ENCODE data around the gene RNF125.

The RNF125 gene

DNA sequence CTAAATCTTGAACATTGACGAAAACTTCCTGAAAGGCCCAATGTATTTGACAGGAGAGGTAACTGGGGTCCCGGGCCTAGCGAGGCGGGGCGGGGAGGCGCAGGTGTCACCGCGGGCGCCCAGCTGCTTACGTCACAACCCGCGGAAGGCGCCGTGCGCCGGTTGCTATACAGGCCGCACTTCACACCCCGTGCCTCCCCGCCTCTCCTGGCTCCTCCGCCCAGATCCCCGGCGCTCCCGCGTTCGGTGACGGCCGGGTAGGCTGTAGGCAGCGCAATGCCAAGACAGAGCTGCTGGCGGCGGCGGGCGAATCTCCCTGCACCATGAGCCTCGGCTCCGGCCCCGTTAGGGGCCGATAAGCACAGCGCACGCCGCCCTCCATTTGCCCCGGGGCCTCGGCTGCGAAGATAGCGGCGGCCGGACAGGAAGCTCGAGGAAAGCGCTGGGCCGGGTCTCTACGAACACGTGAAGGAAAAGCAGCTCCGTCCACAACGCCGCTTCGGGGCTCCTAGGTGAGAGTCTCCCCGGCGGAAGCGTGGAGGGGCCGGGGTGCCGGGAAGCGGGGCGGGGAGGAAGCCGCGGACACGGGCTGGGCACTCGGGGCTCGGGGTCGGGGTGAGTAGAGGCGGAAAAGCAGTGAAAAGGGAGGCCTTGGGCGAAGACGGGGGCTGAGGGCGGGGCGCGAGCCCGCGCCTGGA, 73.2 kb downstream of the RNF125 start, which contains the start of gene RNF138:
TSS of gene RNF138 (plus strand) at position 151 of the 698 bp plus-strand sequence. CDS start 903 bp downstream, outside the sequence.
- DNase-seq: peak; percentile 68 to 88

DNA sequence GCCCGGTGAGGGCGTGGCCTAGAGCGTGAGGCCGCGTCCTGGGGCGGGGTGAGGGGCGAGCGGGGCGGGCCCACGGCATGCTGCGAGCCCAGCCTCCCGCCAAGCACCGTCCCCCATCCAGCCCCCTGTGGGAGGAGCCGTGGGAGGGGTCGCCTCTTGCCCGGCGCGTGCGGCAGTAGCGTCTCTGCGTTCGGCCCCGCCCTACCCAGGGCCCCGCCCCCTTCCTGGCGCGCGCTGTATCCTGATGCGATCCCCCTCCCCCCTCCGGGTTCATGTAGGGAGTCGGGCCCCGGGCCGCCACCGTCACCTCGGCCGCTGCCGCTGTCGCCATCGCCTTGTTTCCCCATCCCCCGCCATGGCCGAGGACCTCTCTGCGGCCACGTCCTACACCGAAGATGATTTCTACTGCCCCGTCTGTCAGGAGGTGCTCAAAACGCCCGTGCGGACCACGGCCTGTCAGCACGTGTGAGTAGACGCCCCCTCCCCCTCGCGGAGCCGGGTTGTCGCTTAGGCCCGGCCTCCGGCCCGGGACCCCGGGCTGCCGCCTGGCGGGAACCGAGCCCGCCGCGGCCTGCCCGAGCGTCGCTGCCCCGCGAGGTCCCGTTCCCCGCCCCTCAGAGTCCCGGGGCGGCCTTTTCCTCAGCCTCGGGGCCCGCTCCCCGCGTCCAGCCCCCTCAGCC, 73.9 kb downstream of the RNF125 start:
- peak; percentile 94 to 95 for DNase-seq

DNA sequence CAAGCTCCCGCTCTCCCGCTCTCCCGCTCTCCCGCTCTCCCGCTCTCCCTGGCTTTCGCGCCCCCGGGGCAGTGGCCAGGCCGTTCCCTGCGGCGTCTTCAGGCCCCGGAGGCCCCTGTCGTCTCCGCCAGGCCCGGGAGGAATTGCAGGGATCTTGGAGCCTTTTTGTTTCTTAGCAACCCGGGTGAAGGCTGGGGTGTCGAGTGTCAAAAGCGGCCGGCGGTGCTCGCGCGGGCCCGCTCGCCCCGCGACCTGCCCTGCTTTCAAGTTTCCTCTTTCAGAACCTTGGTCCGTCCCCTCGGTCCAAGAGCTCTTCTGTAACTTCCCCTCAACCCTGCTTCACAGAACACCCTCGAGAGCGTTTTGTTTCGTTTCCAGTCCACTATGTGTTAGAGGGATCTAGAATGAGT, 74.5 kb downstream of the RNF125 start:
- peak; percentile 50 to 57 for DNase-seq

DNA sequence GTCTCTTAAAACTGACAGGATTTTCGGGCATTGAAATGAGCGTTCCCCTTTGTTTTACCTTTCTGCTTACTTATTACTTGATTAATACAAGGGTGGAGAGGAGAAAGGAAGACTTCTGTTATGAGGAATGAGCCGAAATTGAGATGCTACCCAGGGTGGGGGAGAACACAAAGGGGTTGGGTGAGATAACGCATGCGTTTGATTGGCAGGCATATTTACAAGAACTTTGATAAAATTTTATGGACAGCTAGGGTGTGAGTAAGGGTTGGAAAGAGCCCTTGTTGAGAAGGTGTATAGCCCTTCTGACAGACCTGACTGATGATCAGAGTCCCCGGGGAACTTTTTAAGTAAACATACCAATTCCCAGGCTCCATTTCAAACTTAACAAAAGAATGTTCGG, 74.9 kb downstream of the RNF125 start:
- no peak for DNase-seq

DNA sequence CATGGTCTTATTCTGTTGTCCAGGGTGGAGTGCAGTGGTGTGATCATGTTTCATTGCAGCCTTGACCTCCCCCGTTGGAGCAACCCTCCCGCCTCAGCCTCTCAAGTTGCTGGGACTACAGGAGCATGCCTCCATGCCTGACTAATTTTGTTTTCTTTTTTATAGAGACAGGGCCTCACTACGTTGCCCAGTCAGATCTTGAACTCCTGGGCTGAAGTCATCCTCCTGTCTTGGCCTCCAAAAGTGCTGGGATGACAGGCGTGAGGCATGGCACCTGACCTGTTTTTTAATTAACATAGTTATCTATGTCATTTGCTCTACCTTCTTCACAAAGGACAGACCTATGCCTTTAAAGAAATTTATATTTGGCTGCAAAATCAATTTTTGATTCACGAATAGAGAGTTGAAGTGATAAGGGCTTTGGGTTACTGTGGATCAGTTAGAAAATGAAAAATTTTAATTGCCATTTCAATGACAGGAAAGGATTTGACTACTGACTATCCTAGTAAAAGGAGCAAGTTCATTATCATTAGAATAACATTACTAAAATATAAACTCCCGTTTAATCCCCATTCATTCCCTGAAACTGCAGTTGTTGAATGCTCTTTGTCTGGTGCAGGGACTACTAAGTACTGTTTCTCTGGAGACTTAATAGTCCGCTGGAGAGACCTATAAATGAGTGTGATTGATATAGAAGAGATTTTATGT, 76.7 kb downstream of the RNF125 start:
- DNase-seq: no peak

DNA sequence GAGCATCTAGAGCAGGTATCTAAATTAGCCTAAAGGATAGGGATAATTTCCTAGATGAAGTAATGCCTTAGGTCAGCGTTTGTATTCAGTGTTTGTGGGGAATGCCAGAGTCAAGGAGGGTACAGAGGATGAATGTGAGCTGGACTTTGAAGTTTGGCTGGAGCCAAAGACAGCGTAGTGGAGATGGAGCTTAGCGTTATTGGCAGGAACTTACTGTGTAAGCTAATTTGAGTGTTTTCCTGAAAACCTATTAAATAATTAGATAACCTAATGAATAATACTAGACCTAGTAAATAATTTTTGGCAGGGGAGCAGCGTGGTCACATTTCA, 77.2 kb downstream of the RNF125 start:
- DNase-seq: no peak

DNA sequence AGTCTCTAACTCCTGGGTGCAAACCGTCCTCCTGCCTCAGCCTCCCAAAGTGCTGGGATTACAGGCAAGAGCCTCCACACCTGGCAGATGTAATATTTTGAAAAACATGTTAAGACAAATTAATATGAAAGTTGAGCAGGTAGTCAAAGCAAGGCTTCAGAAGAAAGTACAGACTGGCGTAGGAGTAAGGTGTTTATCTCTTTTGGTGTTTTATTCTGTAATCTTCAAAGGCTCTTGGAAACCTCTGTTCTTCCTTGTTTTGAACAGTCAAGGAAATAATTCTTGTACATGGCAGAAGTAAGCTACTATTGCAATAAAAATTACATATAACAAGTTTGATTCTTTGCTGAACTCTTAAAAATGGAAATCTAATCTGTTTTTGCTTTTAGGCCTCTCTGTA, 78.3 kb downstream of the RNF125 start:
- DNase-seq: no peak

DNA sequence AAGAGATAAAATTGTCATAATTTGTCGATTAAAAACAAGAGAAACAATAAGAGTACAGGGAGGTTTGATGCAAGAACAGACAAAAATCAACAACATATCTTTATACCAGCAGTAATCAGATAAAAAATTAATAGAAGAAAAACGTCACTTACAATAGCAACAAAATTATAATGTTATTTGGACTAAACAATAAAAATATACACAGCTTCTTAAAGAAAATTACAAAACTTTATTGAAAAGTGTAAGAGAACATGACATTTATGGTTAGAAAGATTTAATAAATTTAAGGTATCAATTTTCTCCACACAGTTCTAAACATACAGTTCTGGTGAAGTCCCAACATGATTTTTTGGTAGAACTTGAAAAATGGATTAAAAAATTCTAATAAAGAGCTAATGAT, 85.9 kb downstream of the RNF125 start:
- DNase-seq: no peak

DNA sequence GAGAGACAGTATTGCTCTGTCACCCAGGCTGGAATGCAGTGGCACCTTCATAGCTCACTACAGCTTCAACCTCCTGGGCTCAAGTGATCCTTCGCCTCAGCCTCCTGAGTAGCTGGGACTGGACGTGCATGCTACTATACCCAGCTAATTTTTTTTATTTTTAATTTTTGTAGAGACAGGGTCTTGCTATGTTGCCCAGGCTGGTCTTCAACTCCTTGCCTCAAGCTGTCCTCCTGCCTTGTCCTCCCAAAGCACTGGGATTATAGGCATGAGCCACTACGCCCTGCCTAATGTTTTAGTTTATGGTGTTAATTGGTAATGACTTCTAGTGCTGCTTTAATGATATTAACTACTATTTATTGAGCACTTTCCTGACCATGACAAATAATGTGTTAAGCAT, 91.4 kb downstream of the RNF125 start:
- DNase-seq: no peak

DNA sequence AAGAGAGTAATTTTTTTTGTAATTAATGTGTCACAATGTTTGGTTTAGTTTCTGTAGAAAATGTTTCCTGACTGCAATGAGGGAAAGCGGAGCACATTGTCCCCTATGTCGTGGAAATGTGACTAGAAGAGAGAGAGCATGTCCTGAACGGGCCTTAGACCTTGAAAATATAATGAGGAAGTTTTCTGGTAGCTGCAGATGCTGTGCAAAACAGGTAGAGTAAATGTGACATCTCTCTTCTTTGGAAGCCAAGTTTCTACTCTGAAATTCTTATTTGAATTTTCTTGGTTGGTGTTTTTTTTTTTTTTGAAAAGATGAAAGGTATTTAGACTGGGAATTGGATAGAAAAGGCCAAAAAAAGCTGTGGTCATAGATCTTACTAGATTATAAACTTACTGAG, 93.1 kb downstream of the RNF125 start:
- no peak for DNase-seq

DNA sequence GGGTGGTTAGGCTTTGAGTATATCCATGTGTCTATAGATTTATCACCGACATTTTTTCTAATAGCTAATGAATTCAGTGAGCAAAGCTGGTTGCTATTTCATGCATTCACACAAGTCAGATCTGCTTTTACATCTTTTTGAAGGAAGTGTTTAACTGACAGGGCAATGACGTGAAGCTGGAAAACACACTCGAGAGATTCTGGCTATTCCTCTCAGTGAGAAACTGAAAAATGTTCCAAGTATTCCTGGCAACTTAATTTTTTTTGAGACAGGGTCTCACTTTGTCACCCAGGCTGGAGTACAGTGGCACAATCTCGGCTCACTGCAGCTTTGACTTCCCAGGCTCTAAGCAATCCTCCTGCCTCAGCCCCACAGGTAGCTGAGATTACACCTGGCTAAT, 94.2 kb downstream of the RNF125 start:
- no peak for DNase-seq

DNA sequence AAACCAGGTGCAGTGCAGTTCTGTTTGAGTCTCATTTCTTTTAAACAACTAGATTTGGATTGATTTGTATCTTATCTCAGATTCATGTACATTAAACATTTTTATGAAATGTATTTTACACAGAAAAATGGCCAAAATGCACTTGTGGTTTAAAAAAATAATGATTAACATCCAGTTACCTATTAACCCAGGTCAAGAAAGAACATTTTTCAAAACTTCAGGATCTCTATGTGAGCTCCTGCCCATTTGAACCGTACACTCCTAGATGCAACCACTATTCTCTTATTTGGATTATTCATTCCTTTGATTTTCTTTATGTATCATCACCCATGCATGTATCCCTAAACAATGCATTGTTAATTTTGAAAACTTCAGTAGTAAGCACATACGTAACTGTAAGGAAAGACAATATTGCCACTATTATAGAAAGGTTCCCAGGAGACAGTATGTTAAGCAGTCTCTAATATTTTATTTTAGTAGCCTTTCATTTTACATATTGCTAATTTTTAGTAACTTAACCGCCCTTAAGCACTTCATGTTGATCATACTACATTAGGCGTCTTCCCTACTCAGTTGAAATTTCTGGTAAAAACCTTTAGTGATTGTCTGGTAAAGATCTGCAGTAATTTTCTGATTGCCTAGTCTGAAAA, 95.8 kb downstream of the RNF125 start:
- DNase-seq: no peak

DNA sequence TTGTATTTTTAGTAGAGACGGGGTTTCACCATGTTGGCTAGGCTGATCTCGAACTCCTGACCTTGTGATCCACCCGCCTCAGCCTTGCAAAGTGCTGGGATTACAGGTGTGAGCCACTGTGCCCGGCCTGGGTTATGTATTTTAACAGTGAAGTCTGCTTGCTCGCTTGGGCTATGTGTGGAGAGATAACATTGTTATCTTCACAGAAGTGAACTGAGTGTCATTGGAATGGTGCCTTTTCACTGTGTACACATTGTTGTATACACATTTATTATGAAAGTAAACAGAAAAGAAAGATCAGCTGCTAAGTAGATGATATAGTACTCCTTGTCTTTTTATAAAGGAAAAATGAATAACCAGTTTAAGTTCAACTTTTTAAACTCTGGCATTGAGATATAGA, 103.4 kb downstream of the RNF125 start:
- DNase-seq: no peak
